Measurements from ENCODE around the gene MEIOB. TPM values are rescaled to one million over a fixed set of nuclear protein-coding genes. Genes with fewer than 3 reads are reported as not detected.

Gene MEIOB
- total RNA-seq, 1 experiment from 2014 or later, result 1.3 TPM

GRCh38 chr16:1787322-1788094 lies 84.5 kb downstream of the MEIOB start:
- no peak for TF ChIP-seq CTCF (conservative IDR thresholded peaks at IDR 0.05)
- H3K36me3 Mint-ChIP-seq (ENCODE audit: insufficient read depth in 1 of 3, low read depth in 3 of 3), result peaks cover 5 to 17% (median 15%) of the 10 kb centered on the region in 3 experiments; a peak in 6 of 7 replicates
- Histone ChIP-seq H4K91ac (ENCODE audit: insufficient read length, low read depth, low read length) (no peak overlapping the region), H3K79me2 (ENCODE audit: insufficient read depth, low read length) (peaks cover 8% of the 10 kb centered on the region; the same call in 1 of the 2 replicates), H2BK15ac (ENCODE audit: low read depth, low read length) (no peak overlapping the region), H3K14ac (ENCODE audit: insufficient read depth, low read length) (no peak overlapping the region), H2BK120ac (ENCODE audit: low read depth, low read length, poor library complexity, severe bottlenecking) (no peak overlapping the region), H3K27me3 (ENCODE audit: insufficient read depth, low read length) (no peaks in the 10 kb centered on the region), H3K9ac (ENCODE audit: extremely low read depth, insufficient read length, low read length) (no peak overlapping the region), H3K9me3 (ENCODE audit: control insufficient read depth, low read depth, low read length) (no peaks in the 10 kb centered on the region), H2BK5ac (ENCODE audit: insufficient read length, low read length) (no peak overlapping the region), H3K4me1 (ENCODE audit: insufficient read depth, low read length) (no peaks in the 10 kb centered on the region; the same call in 1 of the 2 replicates), H2AK5ac (ENCODE audit: insufficient read length, low read length) (no peak overlapping the region), H3T11ph (ENCODE audit: low read length) (no peak overlapping the region), H3K4ac (ENCODE audit: low read depth, low read length) (no peak overlapping the region), H2BK12ac (ENCODE audit: insufficient read length, low read depth, low read length) (no peak overlapping the region), H3K4me2 (ENCODE audit: insufficient read depth, insufficient read length, low read length) (no peak overlapping the region), H2AFZ (ENCODE audit: low read length) (no peak overlapping the region), H4K20me1 (ENCODE audit: control insufficient read depth, insufficient read depth, insufficient read length) (no peaks in the 10 kb centered on the region), H3K23ac (ENCODE audit: insufficient read length, low read depth, low read length) (no peak overlapping the region), H3K79me1 (ENCODE audit: insufficient read depth, low read depth, low read length, poor library complexity, severe bottlenecking) (peaks cover 5% of the 10 kb centered on the region), H3K23me2 (ENCODE audit: insufficient read length, low read depth, low read length, poor library complexity, severe bottlenecking) (no peaks in the 10 kb centered on the region), H3K18ac (ENCODE audit: insufficient read length, low read depth, low read length) (no peak overlapping the region), H2BK20ac (ENCODE audit: low read depth, low read length, poor library complexity, severe bottlenecking) (no peak overlapping the region), H4K5ac (ENCODE audit: insufficient read length, low read depth, low read length) (no peak overlapping the region), H3K27ac (ENCODE audit: insufficient read length, low read depth, low read length) (no peak overlapping the region), H3K56ac (ENCODE audit: insufficient read length, low read depth, low read length) (no peak overlapping the region), H4K8ac (replicated peaks; ENCODE audit: insufficient read length, low read depth, low read length) (no peak overlapping the region)
- no peak overlapping the region for H3K4me3 Mint-ChIP-seq
- H3K27ac Mint-ChIP-seq, result no peak overlapping the region
- DNase-seq, result no peak
- peaks cover 0 to 6% of the 10 kb centered on the region in 2 experiments; a peak in 1 of 4 replicates for H3K4me1 Mint-ChIP-seq
- no CpG with 5 or more reads among the region's 44 CpGs for WGBS (ENCODE audit: extremely low coverage, insufficient read length, low lambda C conversion rate)
- no peaks in the 10 kb centered on the region for H3K27me3 Mint-ChIP-seq (ENCODE audit: low read depth)
- H3K9me3 Mint-ChIP-seq, result no peaks in the 10 kb centered on the region

Data from H9 (cell line).